ENCODE data around the gene HRG. TPM values are rescaled to one million over a fixed set of nuclear protein-coding genes. Genes with fewer than 3 reads are reported as not detected.

The HRG gene
- total RNA-seq, 2 experiments from 2014 or later: not detected

DNA sequence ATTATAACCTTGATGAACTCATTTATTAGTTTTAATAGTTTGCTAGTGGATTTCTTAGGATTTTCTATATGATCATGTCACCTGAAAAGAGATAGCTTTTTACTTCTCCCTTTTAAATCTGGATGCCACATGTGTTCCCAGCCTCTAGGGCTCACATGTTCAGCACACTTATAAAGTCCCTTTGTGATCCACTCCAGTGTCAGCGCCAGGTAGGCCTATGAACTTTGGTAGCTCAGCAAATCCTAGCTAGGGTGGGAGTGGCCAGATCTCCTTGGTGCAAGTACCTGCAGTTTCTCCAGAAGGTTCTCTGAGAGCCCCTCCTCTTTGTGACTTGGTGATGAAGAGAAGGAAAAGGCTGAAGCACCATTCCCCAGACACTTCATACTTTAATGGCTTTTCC, 17.0 kb upstream of the HRG start:
- ATAC-seq: no peak
- Mint-ChIP-seq H3K36me3 (ENCODE audit: low read depth) (no peaks in the 10 kb centered on the region), H3K4me3 (no peak overlapping the region), H3K9me3 (no peaks in the 10 kb centered on the region), H3K4me1 (ENCODE audit: low read depth) (peaks cover 6% of the 10 kb centered on the region), H3K27me3 (peaks cover 15% of the 10 kb centered on the region), H3K27ac (no peak overlapping the region)
- intact Hi-C loops (cut with micrococcal nuclease): no loop called here
- TF ChIP-seq, protein P1, sequence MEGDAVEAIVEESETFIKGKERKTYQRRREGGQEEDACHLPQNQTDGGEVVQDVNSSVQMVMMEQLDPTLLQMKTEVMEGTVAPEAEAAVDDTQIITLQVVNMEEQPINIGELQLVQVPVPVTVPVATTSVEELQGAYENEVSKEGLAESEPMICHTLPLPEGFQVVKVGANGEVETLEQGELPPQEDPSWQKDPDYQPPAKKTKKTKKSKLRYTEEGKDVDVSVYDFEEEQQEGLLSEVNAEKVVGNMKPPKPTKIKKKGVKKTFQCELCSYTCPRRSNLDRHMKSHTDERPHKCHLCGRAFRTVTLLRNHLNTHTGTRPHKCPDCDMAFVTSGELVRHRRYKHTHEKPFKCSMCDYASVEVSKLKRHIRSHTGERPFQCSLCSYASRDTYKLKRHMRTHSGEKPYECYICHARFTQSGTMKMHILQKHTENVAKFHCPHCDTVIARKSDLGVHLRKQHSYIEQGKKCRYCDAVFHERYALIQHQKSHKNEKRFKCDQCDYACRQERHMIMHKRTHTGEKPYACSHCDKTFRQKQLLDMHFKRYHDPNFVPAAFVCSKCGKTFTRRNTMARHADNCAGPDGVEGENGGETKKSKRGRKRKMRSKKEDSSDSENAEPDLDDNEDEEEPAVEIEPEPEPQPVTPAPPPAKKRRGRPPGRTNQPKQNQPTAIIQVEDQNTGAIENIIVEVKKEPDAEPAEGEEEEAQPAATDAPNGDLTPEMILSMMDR (IDR thresholded peaks at IDR 0.05): no peak
- DNase-seq: no peak
- CTCF ChIA-PET: interaction anchor here (1.2 kb wide), 1 partner anchor 29 kb away, joined by 3 read pairs; no protein-coding TSS in a partner anchor
- POLR2A ChIA-PET: no interaction called here

DNA sequence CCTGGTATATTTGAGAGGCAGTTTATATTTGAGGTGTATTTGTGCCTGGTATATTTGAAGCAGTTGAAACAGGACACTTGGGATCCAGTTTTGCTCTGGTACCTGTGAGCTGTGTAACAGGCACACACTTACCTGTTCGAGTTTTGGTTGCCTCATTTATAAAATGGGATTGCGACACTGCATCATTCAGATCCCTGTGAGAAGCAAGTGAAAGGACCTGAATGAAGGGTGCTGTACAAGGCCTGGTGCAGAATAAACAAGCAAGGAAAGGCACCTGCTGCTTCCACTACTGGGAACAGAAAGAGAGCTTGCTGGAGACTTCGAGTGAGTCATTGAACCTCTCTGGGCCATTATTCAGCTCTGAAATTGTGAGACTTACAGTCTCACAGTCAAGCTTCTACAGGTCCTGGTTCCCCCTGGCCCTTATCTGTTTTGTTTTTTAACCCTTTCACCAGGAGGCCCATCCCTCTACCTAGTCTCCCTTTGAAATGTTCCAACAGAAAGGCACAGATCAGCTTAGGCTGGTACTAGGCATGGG, 14.1 kb upstream of the HRG start:
- Mint-ChIP-seq H3K4me1 (ENCODE audit: low read depth) (peaks cover 2% of the 10 kb centered on the region), H3K27ac (no peak overlapping the region), H3K9me3 (no peaks in the 10 kb centered on the region), H3K36me3 (ENCODE audit: low read depth) (no peaks in the 10 kb centered on the region), H3K4me3 (no peak overlapping the region), H3K27me3 (peaks cover 15% of the 10 kb centered on the region)
- ChIA-PET POLR2A (interaction anchor here (1.2 kb wide), 1 partner anchor 132 kb away, joined by 4 read pairs; the partner anchor contains the start of gene EIF4A2), CTCF (interaction anchor here (1.1 kb wide), 1 partner anchor 37 kb away, joined by 5 read pairs; no protein-coding TSS in a partner anchor)
- DNase-seq (no peak), ATAC-seq (no peak)
- intact Hi-C loops (cut with micrococcal nuclease): no loop called here
- TF ChIP-seq, protein P1 (IDR thresholded peaks at IDR 0.05): no peak

DNA sequence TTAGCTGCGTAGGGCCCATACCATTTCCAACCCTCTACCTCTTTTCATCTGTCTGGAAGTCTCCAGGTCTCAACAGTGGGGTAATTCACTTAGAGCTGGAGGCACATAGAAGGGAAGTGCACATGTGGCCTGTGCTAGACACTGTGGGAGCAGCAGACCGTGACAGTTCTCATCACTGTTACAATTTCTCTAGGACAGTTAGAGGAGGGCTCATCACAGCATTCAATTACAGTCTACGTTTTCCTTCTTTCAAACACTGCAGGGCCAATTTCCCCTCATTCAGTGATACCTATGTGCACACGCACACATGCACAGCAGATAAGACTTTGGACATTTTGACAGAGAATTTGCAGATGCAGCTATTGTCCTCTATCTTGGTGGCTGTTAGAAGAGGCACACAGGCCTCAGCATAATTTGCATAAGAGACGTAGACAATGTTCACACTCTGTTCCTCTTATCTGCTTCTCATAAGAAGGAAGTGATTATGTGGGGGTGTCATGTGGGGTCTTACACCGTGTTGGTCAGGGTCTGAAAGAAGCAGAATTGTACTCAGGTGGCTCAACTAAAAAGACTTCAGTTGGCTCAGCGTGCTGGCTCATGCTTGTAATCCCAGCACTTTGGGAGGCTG, 12.6 kb upstream of the HRG start:
- Mint-ChIP-seq H3K27me3 (peaks cover 15% of the 10 kb centered on the region), H3K4me3 (no peak overlapping the region), H3K27ac (no peak overlapping the region), H3K4me1 (ENCODE audit: low read depth) (no peaks in the 10 kb centered on the region), H3K9me3 (no peaks in the 10 kb centered on the region), H3K36me3 (ENCODE audit: low read depth) (no peaks in the 10 kb centered on the region)
- ATAC-seq (no peak), DNase-seq (no peak)
- POLR2A ChIA-PET: interaction anchor here (0.5 kb wide), 1 partner anchor 677 kb away, joined by 3 read pairs; no protein-coding TSS in a partner anchor
- intact Hi-C loops (cut with micrococcal nuclease): no loop called here
- CTCF ChIA-PET: no interaction called here
- TF ChIP-seq, protein P1 (IDR thresholded peaks at IDR 0.05): no peak

DNA sequence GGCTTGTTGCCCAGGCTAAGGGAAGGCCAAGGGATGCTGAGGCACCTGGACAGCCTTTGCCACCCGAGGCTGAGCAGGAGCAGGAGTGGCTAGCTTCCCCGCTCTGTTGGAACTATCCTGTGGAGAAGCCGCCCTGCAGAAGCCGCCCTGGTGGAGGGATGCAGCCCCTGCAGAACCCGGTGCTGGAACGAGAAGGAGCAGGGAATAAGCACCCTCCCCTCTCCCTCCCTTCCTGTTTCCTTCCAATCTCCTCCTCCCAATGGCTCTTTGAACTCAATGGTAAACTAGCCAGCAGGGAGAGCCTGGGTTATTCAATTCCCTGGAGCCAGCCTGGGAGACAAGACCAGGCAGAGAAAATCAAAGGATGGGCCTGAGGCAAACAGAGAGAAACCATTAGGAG, 11.8 kb upstream of the HRG start:
- POLR2A ChIA-PET: no interaction called here
- ATAC-seq: no peak
- H3K4me1 Mint-ChIP-seq (ENCODE audit: low read depth): no peaks in the 10 kb centered on the region
- H3K4me3 Mint-ChIP-seq: no peak overlapping the region
- intact Hi-C loops (cut with micrococcal nuclease): no loop called here
- peaks cover 15% of the 10 kb centered on the region for H3K27me3 Mint-ChIP-seq
- H3K27ac Mint-ChIP-seq: no peak overlapping the region
- DNase-seq: no peak
- no peaks in the 10 kb centered on the region for H3K36me3 Mint-ChIP-seq (ENCODE audit: low read depth)
- TF ChIP-seq, protein P1 (IDR thresholded peaks at IDR 0.05): no peak
- CTCF ChIA-PET: no interaction called here
- H3K9me3 Mint-ChIP-seq: no peaks in the 10 kb centered on the region

DNA sequence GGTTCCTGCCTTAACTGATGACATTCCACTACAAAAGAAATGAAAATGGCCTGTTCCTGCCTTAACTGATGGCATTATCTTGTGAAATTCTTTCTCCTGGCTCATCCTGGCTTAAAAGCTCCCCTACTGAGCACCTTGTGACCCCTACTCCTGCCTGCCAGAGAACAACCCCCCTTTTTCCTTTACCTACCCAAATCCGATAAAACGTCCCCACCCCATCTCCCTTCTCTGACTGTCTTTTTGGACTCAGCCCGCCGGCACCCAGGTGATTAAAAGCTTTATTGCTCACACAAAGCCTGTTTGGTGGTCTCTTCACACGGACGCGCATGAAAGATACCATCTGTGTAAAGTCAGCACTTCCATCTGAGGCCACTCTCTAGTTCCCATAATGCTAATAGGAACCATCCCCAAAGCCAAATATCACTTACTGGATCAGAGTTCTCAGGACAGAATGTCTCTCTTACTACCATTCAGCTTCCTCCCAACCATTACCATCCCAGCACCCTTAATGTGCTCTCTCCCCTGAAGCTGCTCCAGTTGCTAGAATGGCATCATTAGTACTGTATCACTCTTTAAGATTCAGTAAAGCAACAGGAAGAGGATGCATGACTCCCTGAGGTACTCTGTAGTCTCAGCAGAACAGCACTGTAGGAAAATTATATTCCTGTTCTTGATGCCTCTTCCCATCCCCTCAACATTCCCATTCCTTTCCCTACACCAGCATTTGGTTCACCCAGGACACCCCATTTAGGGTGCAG, 2.3 kb upstream of the HRG start:
- Mint-ChIP-seq H3K36me3 (ENCODE audit: low read depth) (no peaks in the 10 kb centered on the region), H3K27ac (no peak overlapping the region), H3K27me3 (peaks cover 12% of the 10 kb centered on the region), H3K4me3 (no peak overlapping the region), H3K4me1 (ENCODE audit: low read depth) (no peaks in the 10 kb centered on the region), H3K9me3 (no peaks in the 10 kb centered on the region)
- no peak for ATAC-seq
- ChIA-PET POLR2A (no interaction called here), CTCF (no interaction called here)
- TF ChIP-seq, protein P1 (IDR thresholded peaks at IDR 0.05): no peak
- DNase-seq: no peak
- intact Hi-C loops (cut with micrococcal nuclease): no loop called here
